CD4-positive, alpha-beta T cell (primary cell): ENCODE results near the gene SNX8. TPM values are rescaled to one million over a fixed set of nuclear protein-coding genes. Genes with fewer than 3 reads are reported as not detected.

Experiments used
- ATAC-seq: fragments of 200-7000 bp; cut with Tn5 transposase; one replicate; pipeline ENCODE4 v1.10.0; 2022; ENCODE audit warnings: mild to moderate bottlenecking; ENCODE audit not compliant: poor library complexity
- CTCF ChIA-PET: fragments of 350-600 bp; sonication (Branson Sonifier 250); formaldehyde crosslinking; loops from one replicate; lab custom pipeline; 2021; ENCODE audit warnings: antibody characterized with exemption, inconsistent platforms; lab: Charles Lee
- POLR2A ChIA-PET: fragments of 350-600 bp; sonication (Branson Sonifier 250); formaldehyde crosslinking; loops from one replicate; lab custom pipeline; 2021; ENCODE audit warnings: antibody characterized with exemption, inconsistent platforms; lab: Charles Lee
- DNase-seq, 14 experiments: peaks; one replicate each; pipeline ENCODE4 v3.0.0-alpha.2; 2013 to 2020; ENCODE audit warnings: mixed read lengths in 2 of 14
- H3K27ac ChIP-seq, 2 donors: one replicate each; pipeline versions ENCODE4 v1.5.1 to v1.7.0; 2013; ENCODE audit warnings: low read length in 2 of 2, low read depth in 1 of 2, mild to moderate bottlenecking in 1 of 2
- H3K27me3 ChIP-seq, 2 experiments: 1 replicate in 1 of 2; 2 replicates in 1 of 2; pipeline versions ENCODE4 v1.6.1 to v1.7.0; 2013; ENCODE audit warnings: low read length in 2 of 2, control low read depth in 1 of 2, mild to moderate bottlenecking in 1 of 2, moderate library complexity in 1 of 2; ENCODE audit not compliant: insufficient read depth in 2 of 2, control insufficient read depth in 1 of 2
- H3K36me3 ChIP-seq: one replicate; pipeline ENCODE4 v1.6.1; 2013; ENCODE audit warnings: low read length, control low read depth; ENCODE audit not compliant: insufficient read depth
- H3K4me1 ChIP-seq: one replicate; pipeline ENCODE4 v1.6.1; 2013; ENCODE audit warnings: low read length, control low read depth; ENCODE audit not compliant: insufficient read depth
- H3K4me3 ChIP-seq: one replicate; pipeline ENCODE4 v1.5.1; 2013; ENCODE audit warnings: mild to moderate bottlenecking, low read length, moderate library complexity
- H3K9me3 ChIP-seq, 2 experiments: 1 replicate in 1 of 2; 2 replicates in 1 of 2; pipeline versions ENCODE4 v1.6.1 to v1.7.0; 2013; ENCODE audit warnings: low read length in 2 of 2, mild to moderate bottlenecking in 2 of 2, control low read depth in 1 of 2, moderate library complexity in 1 of 2; ENCODE audit not compliant: control insufficient read depth in 1 of 2, insufficient read depth in 1 of 2
- H3K27ac Mint-ChIP-seq: one replicate; pipeline ENCODE4 v1.8.0; 2020; ENCODE audit warnings: mixed read lengths
- H3K27me3 Mint-ChIP-seq: one replicate; pipeline ENCODE4 v1.8.0; 2021; ENCODE audit warnings: mixed read lengths
- H3K36me3 Mint-ChIP-seq: one replicate; pipeline ENCODE4 v1.8.0; 2021; ENCODE audit warnings: low read depth, mixed read lengths
- H3K4me1 Mint-ChIP-seq: one replicate; pipeline ENCODE4 v1.8.0; 2021; ENCODE audit warnings: low read depth, mixed read lengths
- H3K4me3 Mint-ChIP-seq: one replicate; pipeline ENCODE4 v1.8.0; 2020; ENCODE audit warnings: mild to moderate bottlenecking, mixed read lengths
- H3K9me3 Mint-ChIP-seq: one replicate; pipeline ENCODE4 v1.8.0; 2020; ENCODE audit warnings: mixed read lengths
- intact Hi-C, 2 experiments: fragments of 100-400 bp; cut with DNase I in 1 of 2; cut with micrococcal nuclease in 1 of 2; formaldehyde crosslinking; loops; one replicate each; pipeline versions ENCODE4 v1.15.1 to v1.9.0; 2023 to 2025; cut with DNase I, micrococcal nuclease
- total RNA-seq, 174 experiments: library from RNA in 2 of 174; stranded (reverse) in 2 of 174; gene quantifications; one replicate each; pipeline ENCODE4 v1.2.3 and lab custom pipeline; 2021 to 2026
- TF ChIP-seq, protein P1 (sequence below): fragments of 200-600 bp; IDR thresholded peaks from one replicate; pipeline ENCODE4 v1.8.0; 2022; ENCODE audit warnings: antibody characterized with exemption, mild to moderate bottlenecking

Gene SNX8
- total RNA-seq, 2 experiments from 2014 or later, result 4.2 to 4.5 TPM

DNA sequence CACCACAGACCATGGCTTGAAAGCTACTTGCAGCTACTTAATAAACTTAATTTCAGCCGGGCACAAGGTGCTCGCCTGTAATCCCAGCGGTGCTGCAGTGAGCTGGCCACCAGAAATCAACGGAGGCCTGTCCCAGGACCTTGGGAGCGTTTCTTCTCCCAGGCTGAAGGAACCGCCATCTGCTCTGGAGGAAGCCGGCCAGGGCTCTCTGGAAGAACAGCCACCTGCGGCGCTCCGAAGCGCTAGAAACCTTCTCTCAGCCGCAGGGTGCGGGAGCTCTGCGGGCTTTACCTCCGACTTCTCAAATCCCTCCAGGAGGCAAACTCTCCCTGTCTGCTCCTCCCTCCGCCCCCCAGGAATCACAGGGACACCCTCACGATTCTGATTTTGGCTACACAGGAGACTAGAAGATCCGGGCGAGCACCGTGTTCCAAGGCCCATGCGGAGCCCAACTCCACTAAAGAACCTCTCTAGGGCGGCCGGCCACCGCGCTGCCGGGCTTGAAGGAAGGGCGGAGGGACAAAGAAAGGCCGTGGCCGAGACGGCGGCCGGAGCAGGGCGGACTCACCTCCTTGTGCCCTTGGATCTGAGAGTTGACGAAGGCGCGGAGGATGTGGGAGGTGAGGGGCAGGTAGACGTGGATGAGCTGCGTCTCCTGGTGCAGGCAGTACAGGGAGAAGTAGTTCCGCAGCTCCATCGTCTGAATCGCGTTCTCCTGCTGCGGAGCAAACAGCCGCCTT, 57.8 kb downstream of the SNX8 start:
- peaks cover 15% of the 10 kb centered on the region for H3K4me1 ChIP-seq
- Mint-ChIP-seq H3K27me3 (no peaks in the 10 kb centered on the region), H3K27ac (no peak overlapping the region), H3K9me3 (no peaks in the 10 kb centered on the region), H3K36me3 (peaks cover 4% of the 10 kb centered on the region), H3K4me3 (no peak overlapping the region), H3K4me1 (peaks cover 7% of the 10 kb centered on the region)
- intact Hi-C loops, result no loop called here
- TF ChIP-seq, protein P1, sequence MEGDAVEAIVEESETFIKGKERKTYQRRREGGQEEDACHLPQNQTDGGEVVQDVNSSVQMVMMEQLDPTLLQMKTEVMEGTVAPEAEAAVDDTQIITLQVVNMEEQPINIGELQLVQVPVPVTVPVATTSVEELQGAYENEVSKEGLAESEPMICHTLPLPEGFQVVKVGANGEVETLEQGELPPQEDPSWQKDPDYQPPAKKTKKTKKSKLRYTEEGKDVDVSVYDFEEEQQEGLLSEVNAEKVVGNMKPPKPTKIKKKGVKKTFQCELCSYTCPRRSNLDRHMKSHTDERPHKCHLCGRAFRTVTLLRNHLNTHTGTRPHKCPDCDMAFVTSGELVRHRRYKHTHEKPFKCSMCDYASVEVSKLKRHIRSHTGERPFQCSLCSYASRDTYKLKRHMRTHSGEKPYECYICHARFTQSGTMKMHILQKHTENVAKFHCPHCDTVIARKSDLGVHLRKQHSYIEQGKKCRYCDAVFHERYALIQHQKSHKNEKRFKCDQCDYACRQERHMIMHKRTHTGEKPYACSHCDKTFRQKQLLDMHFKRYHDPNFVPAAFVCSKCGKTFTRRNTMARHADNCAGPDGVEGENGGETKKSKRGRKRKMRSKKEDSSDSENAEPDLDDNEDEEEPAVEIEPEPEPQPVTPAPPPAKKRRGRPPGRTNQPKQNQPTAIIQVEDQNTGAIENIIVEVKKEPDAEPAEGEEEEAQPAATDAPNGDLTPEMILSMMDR, result no peak
- no peak for ATAC-seq
- no peak for DNase-seq
- H3K9me3 ChIP-seq, result no peaks in the 10 kb centered on the region
- ChIA-PET CTCF (no interaction called here), POLR2A (no interaction called here)
- H3K4me3 ChIP-seq, result no peak overlapping the region
- no peak overlapping the region for H3K27ac ChIP-seq
- H3K27me3 ChIP-seq, result no peaks in the 10 kb centered on the region
- no peaks in the 10 kb centered on the region for H3K36me3 ChIP-seq

DNA sequence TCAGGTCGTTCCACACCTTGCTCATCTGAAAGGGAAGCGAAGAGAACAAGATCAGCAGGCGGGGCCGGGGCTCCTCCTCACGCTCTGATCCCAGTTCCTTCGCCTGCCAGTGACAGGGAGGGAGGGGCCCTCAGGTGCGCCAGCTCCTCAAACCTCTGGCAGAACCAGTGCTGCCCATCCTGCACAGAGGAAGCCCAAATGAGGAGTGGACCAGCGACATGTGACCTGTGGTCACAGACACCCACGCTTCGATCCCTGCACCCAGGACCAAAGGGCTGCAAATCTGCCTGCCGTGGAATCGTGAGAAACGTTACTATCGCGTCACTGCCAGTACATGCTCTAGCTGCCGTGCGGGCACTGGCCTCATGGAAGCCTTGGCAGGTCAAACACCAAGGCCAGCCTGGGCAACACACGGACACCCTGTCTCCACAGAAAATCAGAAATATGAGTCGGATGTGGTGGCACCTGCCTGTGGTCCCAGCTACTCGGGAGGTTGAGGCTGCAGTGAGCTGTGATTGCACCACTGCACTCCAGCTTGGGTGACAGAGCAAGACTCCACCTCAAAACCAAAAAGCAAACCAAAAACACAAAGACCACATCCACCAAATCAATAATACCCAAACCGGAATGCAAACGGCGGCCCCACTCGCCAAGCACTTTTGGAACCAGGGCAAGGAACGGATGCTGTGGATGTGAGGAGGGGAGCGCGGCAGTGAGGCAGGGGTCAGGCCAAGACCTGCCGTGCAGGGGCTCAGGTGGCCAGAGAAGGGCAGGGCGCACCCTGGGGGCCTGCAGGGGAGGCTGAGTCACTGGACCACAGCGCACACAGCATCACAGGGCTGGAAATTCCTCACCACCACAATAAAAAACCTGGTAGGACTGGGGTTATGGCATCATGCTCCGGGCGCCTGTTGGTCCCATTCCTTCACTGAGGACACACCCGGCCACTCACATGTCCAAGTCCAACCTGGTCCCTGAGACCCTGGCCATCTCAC, 58.8 kb downstream of the SNX8 start:
- no peaks in the 10 kb centered on the region for H3K27me3 Mint-ChIP-seq
- no peaks in the 10 kb centered on the region for H3K9me3 Mint-ChIP-seq
- ChIA-PET CTCF (no interaction called here), POLR2A (no interaction called here)
- intact Hi-C loops, result no loop called here
- peaks cover 4% of the 10 kb centered on the region for H3K36me3 Mint-ChIP-seq
- no peak overlapping the region for H3K27ac ChIP-seq
- ATAC-seq (no peak), DNase-seq (no peak)
- no peak overlapping the region for H3K27ac Mint-ChIP-seq
- no peak overlapping the region for H3K4me3 Mint-ChIP-seq
- H3K4me1 ChIP-seq, result peaks cover 9% of the 10 kb centered on the region
- peaks cover 5% of the 10 kb centered on the region for H3K4me1 Mint-ChIP-seq
- peaks cover 0 to 4% of the 10 kb centered on the region in 2 experiments for H3K9me3 ChIP-seq
- no peaks in the 10 kb centered on the region for H3K27me3 ChIP-seq
- H3K4me3 ChIP-seq, result no peak overlapping the region
- no peaks in the 10 kb centered on the region for H3K36me3 ChIP-seq
- TF ChIP-seq, protein P1, result no peak

DNA sequence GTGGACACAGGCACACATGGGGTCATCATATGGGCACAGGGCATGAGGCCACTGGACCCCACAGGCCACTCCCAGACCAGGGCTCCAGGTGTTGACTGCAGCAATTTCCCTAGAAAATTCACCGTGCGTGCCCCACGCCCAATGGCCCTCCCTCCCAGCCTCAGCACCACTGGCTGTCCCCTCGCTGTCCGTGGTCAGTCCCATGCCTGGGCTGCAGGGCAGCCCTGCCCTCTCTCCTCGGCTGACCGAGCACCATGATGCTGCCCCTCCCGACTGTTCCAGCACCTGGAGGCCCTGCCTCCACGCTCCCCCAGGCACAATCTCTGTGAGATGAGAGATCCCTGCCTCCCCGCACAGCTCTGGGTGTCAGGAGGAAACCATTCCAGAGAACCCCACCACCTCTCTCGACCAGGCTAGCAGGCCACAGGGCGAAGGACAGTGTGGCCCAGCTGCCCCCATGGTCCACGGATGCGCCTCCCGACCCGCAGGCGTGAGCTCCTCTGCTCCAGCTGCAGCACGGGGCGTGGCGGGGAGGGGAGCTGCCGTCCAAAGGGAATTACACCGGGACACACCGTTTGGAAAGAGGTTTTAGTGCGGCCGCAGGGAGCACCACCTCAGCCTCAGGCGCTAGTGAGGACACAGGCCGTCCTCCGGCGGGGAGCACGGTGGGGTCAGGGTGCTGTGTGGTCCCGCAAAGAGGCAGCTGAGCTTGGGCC, 59.7 kb downstream of the SNX8 start:
- ChIA-PET CTCF (no interaction called here), POLR2A (no interaction called here)
- Histone ChIP-seq H3K4me1 (peaks cover 11% of the 10 kb centered on the region), H3K27me3 (no peaks in the 10 kb centered on the region), H3K27ac (no peak overlapping the region), H3K36me3 (no peaks in the 10 kb centered on the region), H3K4me3 (no peak overlapping the region), H3K9me3 (peaks cover 0 to 4% of the 10 kb centered on the region in 2 experiments)
- DNase-seq (no peak), ATAC-seq (no peak)
- Mint-ChIP-seq H3K4me1 (peaks cover 5% of the 10 kb centered on the region), H3K27ac (no peak overlapping the region), H3K4me3 (no peak overlapping the region), H3K36me3 (peaks cover 4% of the 10 kb centered on the region), H3K27me3 (no peaks in the 10 kb centered on the region), H3K9me3 (no peaks in the 10 kb centered on the region)
- intact Hi-C loops, result no loop called here
- TF ChIP-seq, protein P1, result no peak
